ENCODE data around the gene NTNG1.
"Not testable (repeated sequence)": the region's sequence is repeated elsewhere in the genome, so short reads cannot be mapped to it uniquely, and the experiment has no call there.

NTNG1 gene

DNA sequence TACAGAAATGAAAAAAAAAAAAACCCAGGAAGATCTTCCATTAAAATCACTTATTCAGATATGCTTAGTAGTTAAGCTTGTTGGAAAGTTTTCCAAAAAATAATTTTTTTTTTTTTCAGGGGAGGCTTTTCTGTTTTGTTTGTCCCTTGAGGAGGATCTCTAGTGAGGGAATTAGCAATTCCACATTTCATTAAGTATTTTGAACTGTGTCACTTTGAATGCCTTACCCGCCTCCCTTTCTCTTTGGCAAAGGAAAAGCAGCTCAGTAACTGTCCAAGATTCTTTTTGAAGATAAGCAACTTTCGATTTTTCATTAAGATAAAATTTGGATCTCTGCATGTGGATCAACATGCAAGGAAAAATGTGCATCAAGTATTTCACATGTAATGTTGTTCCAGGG, 1.8 kb downstream of the NTNG1 start:
- DNase-seq (ENCODE audit: low read depth in 2 of 2) = no peak

GRCh38 chr1:107145637-107146036, 4.8 kb downstream of the NTNG1 start:
- DNase-seq (ENCODE audit: low read depth in 2 of 2) = no peak

GRCh38 chr1:107147843-107148242, 7.0 kb downstream of the NTNG1 start:
- DNase-seq (ENCODE audit: low read depth in 2 of 2) = no peak

DNA sequence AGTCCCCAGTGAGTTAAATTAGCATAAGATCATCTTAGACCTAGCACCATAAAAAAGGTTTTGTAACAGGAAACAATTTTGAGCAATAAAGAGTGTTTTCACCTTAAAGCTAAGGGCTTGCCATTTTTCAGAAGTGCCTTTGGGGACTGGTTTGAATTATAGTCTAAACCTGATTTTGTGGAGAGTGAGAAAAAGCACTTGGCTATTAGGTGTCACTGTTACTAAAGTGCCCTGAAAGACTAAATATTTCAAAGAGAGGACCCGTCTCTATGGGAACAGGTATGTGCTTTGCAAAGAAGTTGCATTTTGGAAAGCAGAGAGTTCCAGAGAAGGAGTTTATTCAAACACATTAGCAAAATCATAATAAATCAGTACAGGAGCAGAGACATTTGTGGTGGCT, 9.1 kb downstream of the NTNG1 start:
- no peak for DNase-seq (ENCODE audit: low read depth in 2 of 2)

- no peak for DNase-seq (ENCODE audit: low read depth in 2 of 2)
These were observed 10.5 kb downstream of the NTNG1 start for GRCh38 chr1:107151295-107151694.

DNA sequence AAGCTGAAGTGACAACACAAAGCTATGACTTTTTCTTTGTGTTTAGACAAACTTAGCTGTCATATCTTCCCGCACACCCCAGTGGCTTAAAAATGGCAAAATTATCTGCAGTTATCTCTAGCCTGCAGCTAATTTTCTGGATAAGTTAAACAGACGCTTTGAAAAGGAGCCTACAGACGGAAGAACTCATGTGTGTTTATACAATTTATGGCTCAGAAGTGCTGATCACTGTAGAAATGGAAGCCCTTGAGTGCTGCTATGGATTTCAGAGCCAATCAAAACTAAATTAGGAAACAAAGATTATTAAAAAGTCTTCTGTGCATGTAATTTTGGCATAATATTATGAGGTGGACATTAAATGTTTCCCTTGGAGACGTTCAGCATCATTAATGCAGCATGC, 11.6 kb downstream of the NTNG1 start:
- DNase-seq (ENCODE audit: low read depth in 2 of 2) = no peak

DNA sequence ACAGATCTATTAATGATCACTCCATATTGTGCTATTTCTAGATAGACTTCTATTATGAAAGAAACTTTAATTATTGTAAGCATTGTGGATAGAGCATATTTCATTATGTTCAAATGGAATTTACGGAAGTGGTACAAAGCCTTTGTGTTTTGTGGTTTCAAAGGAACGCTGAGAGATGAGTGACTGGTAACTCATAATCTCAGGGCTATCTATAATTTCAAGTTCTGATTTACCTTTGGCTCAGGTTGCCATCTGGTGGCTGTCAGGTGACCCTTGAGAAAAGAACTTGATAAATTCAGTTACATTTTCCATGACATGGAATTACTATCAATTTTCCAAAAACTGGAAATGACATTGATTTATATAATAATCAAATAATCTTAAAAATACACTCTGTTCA, 12.2 kb downstream of the NTNG1 start:
- DNase-seq (ENCODE audit: low read depth in 2 of 2) = no peak

DNA sequence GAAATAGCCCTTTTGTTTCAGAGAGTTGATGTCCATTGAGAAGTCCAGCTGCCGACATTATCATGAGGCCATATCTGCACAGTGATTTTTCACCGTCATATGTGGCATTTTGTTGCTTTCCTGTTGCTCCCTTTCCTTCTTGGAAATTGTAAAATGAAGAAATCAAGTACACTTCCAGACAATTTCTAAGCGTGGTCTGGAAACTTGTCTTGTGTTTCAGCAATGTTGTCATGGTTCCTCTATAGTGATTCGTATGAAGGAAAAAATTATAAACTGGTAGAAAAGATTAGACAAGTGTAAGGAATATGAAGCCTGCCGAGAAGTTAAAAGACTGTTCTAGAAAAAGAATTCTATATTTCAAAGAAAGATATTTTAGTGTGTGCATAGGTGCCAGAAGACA, 17.7 kb downstream of the NTNG1 start:
- no peak for DNase-seq (ENCODE audit: low read depth in 2 of 2)

DNA sequence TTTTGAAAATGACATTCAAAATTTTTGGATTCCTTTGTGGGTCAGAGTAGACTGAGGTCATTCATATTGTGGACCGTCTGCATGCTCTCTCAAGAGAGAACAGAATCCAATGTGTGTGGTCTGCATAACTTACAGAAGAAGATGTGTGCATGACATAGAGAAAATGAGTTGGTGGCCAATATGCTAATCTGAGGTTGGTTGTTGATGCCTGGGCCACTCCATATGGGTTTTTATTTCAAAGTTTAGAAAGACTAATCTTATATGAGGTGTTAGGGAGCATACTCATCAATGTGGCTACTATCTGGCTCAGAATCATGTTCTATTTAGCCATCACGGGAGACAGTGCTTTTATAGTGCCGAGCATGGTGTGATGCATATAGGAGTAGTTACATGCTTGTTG, 18.2 kb downstream of the NTNG1 start:
- no peak for DNase-seq (ENCODE audit: low read depth in 2 of 2)

DNA sequence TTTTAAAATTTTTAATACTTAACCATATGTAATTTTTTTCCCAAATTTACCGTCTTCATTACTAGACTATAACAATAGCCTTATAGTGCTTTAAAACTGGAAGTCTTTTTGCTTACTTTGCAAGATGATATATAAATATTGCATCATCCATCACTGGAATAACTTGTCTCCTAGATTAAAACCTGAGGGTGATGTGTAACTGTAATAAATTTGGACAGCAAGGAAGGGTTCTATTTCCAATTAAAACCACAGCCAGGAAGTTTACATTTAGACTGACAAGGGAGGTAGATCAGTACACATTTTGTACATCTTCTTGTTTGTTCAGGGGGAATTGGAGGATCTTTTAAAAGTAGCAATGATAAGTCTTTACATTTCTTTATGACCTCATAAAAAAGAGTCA, 21.9 kb downstream of the NTNG1 start:
- no peak for DNase-seq (ENCODE audit: low read depth in 2 of 2)

DNA sequence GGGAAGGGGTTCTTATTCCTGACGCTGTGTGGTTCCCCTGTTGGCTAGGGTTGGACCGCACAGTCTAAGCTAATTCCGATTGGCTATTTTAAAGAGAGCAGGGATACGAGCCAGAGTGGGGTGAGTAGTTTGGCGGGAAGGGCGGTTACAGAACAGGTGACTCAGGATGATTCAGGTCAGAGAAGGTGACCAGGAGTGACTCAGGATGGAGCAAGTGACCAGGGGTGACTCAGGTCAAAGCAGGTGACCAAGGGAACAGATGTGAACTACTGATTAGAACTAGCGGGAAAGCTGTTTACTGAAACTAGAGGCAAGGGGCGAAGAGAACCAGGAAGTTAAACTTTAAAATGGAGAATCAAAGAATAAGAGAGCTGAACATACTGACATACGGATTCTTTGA, 24.1 kb downstream of the NTNG1 start:
- DNase-seq (ENCODE audit: low read depth in 2 of 2) = not testable (repeated sequence)

- DNase-seq (ENCODE audit: low read depth in 2 of 2) = no peak
These were observed 28.8 kb downstream of the NTNG1 start for GRCh38 chr1:107169615-107170014.

GRCh38 chr1:107171333-107171732, 30.5 kb downstream of the NTNG1 start:
- DNase-seq (ENCODE audit: low read depth in 2 of 2) = no peak

- no peak for DNase-seq (ENCODE audit: low read depth in 2 of 2)
These were observed 31.8 kb downstream of the NTNG1 start for GRCh38 chr1:107172450-107173170.

DNA sequence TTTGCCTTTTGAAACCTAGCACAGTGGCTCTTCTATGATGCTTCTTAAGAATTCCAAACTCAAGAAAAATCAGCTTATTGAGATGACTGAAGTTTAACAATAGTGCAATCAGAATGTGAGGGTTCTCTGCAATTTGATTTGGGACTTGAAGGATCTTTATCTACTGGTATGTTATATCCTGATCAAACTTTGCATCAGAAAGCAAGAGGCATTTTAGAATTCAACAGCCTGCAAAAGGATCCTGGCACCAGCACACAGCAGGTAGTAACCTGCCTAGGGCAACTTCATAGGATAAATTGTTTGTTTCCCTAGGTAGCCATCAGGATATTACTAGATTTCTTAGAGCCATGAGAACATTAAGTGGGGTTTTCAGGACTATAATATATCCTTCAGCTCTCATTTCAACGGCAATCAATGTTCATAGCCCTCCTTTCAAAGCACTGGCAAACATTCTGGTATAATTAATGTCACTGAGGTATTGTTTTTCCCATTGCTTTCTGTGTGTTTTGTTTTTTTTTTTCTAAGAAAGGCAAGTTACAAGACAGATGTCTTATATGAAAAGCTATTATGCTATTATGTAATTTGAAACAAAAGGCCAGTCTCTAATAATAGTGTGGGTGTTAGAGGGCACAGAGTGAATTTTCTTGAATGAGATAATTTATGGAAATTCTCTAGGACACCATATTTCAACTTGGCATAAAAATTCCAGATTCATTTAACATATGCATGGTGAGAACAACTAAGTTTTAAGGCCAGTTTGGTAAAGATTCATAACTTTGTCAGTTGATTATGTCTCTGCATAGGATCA, 34.5 kb downstream of the NTNG1 start:
- no peak for DNase-seq (ENCODE audit: low read depth in 2 of 2)

DNA sequence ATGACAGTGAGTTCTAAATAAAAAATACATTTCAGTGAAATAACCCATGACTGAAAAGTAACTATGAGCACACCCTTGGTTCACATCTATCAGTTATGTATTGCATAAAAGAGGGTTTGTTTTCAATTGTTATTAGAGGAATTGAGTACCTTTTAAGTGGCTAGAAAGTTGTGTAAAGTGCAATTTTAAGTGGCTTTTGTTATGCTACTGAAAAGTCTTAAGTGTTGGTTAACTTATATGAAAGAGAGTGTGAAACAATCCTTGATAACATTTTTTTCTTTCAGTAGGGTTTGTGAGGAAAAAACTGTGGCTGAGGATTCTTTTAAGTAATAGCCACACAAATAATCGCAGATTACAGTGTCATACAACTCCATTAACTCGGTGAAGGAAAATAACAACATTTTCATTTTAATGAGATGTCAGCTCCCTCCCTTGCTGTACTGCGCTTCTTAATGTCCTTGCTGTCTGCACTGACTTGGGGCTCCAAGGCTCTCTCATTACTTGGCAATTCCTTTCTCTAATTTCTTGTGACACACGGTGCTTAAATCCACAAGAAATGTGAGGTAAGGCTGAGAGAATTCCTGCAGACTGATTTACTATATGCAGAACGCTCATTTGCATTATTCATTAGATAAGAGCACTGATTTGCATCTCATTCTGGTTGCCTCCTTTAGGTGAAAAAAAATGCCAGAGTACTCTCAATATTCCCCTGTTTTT, 40.6 kb downstream of the NTNG1 start:
- no peak for DNase-seq (ENCODE audit: low read depth in 2 of 2)

GRCh38 chr1:107183011-107183410, 42.2 kb downstream of the NTNG1 start:
- no peak for DNase-seq (ENCODE audit: low read depth in 2 of 2)

DNA sequence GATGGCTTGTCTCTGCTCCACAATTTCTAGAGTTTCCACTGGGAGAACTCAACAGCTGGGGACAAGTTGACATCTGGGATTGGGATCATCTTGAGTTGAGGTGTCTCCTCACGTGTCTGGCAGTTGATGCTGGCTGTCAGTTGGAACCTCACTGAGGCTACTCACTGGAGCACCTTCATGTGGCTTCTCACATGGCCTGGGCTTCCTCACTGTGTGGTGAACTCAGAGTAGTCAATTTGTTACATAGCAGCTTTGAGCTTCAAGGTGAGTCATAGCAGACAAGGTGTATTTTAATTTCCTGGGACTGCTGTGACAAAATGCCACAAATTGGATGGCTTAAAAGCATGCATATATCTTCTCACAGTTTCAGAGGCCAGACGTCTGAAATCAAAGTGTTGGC, 44.0 kb downstream of the NTNG1 start:
- DNase-seq (ENCODE audit: low read depth in 2 of 2) = no peak

DNA sequence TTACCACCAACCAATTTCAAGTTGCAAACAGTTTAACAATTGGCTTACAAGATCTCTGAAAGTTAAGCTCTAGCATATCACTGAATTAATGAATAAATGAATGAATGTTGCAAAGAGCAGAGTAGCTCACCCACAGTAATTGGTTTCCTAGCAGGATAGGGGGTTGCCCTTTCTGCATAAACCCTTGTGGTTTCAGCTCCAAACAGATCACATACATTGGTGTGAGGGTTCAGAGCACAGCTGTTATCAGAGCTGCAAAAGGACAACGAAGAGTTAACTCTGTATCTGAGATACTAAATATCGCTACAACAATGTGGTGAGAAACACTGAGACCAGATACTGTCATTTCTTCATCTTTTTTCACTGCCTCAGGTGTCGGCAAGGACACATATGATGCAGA, 46.6 kb downstream of the NTNG1 start:
- no peak for DNase-seq (ENCODE audit: low read depth in 2 of 2)

- DNase-seq (ENCODE audit: low read depth in 2 of 2) = no peak
These were observed 47.3 kb downstream of the NTNG1 start for GRCh38 chr1:107188160-107188559.

DNA sequence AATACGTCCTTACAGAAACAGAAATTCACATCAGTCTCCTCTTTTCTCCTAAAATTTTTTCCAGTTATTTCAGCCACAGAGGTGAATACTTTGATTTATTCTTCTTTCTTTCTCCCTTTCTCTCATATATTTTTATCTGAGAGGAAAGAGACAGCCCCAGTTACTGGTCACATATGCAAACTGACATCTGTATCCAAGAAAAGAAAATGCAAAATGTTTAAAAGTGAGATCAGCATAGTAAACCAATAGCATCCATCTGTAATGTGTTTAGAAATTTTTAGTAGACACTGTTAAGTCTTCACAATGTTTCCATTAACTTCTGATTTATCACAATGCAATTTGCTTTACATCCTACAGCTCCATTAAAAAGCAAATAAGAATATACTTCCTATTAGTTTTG, 53.5 kb downstream of the NTNG1 start:
- DNase-seq (ENCODE audit: low read depth in 2 of 2) = no peak

- no peak for DNase-seq (ENCODE audit: low read depth in 2 of 2)
These were observed 54.6 kb downstream of the NTNG1 start for GRCh38 chr1:107195476-107195875.
